ENCODE data around the gene SKP1.
"Not testable (repeated sequence)": the region's sequence is repeated elsewhere in the genome, so short reads cannot be mapped to it uniquely, and the experiment has no call there.

Gene SKP1

GRCh38 chr5:134176511-134177368 is at the start of gene SKP1:
Gene SKP1 (minus strand): TSS chr5:134176950. CDS start chr5:134174022, 2,928 bp downstream.
- peak; percentile 86 for DNase-seq
- Mint-ChIP-seq H3K4me3 (peak within 1 kb of the TSS; percentile 97), H3K9me3 (no peaks in the 10 kb centered on the region), H3K4me1 (peaks cover 38% of the 10 kb centered on the region), H3K27me3 (ENCODE audit: low read depth, poor library complexity) (peaks cover 13% of the 10 kb centered on the region), H3K36me3 (ENCODE audit: low read depth) (peaks cover 20% of the 10 kb centered on the region), H3K27ac (peak within 1 kb of the TSS; percentile 100)
- TF ChIP-seq CTCF (IDR thresholded peaks at IDR 0.05): no peak

GRCh38 chr5:134225780-134226440 is 49.2 kb upstream of the SKP1 start, which contains the start of gene PPP2CA:
Gene PPP2CA (minus strand): TSS chr5:134226073. CDS start chr5:134225861, 212 bp downstream.
- Mint-ChIP-seq H3K27ac (peak within 1 kb of the TSS; percentile 100), H3K9me3 (no peaks in the 10 kb centered on the region), H3K4me3 (peak within 1 kb of the TSS; percentile 99), H3K36me3 (ENCODE audit: low read depth) (peaks cover 25% of the 10 kb centered on the region), H3K27me3 (ENCODE audit: low read depth, poor library complexity) (peaks cover 9% of the 10 kb centered on the region), H3K4me1 (peaks cover 48% of the 10 kb centered on the region)
- no peak for TF ChIP-seq CTCF (IDR thresholded peaks at IDR 0.05)
- peak; percentile 99 for DNase-seq

- Mint-ChIP-seq H3K27me3 (ENCODE audit: low read depth, poor library complexity) (peaks cover 9% of the 10 kb centered on the region), H3K4me1 (peaks cover 55% of the 10 kb centered on the region), H3K27ac (peak overlapping the region; percentile 100), H3K9me3 (peaks cover 4% of the 10 kb centered on the region), H3K36me3 (ENCODE audit: low read depth) (peaks cover 32% of the 10 kb centered on the region), H3K4me3 (peak overlapping the region; percentile 99)
- peak; percentile 81 for DNase-seq
- TF ChIP-seq CTCF (IDR thresholded peaks at IDR 0.05): no peak
Measured at GRCh38 chr5:134224888-134225779, 48.4 kb upstream of the SKP1 start.

- Mint-ChIP-seq H3K9me3 (peaks cover 4% of the 10 kb centered on the region), H3K36me3 (ENCODE audit: low read depth) (peaks cover 48% of the 10 kb centered on the region), H3K4me3 (peak overlapping the region; percentile 99), H3K27me3 (ENCODE audit: low read depth, poor library complexity) (peaks cover 6% of the 10 kb centered on the region), H3K4me1 (peaks cover 58% of the 10 kb centered on the region), H3K27ac (peak overlapping the region; percentile 82)
- DNase-seq: no peak
- no peak for TF ChIP-seq CTCF (IDR thresholded peaks at IDR 0.05)
Measured at GRCh38 chr5:134223406-134224248, 46.9 kb upstream of the SKP1 start.

- H3K36me3 Mint-ChIP-seq (ENCODE audit: low read depth): peaks cover 67% of the 10 kb centered on the region
Measured at GRCh38 chr5:134221690-134222089, 44.9 kb upstream of the SKP1 start.

More at GRCh38 chr5:134221690-134222089, 44.9 kb upstream of the SKP1 start:
- not testable (repeated sequence) for H3K27me3 Mint-ChIP-seq (ENCODE audit: low read depth, poor library complexity); H3K4me3 Mint-ChIP-seq; H3K27ac Mint-ChIP-seq; DNase-seq
- Mint-ChIP-seq H3K4me1 (peaks cover 47% of the 10 kb centered on the region), H3K9me3 (peaks cover 22% of the 10 kb centered on the region)
